NB4 (cell line): ENCODE results near the gene GALNT14.

ENCODE experiments used
- POLR2A ChIP-seq: IDR thresholded peaks from 2 replicates; pipeline ENCODE4 v1.6.1; 2011; ENCODE audit warnings: mild to moderate bottlenecking; ENCODE audit not compliant: insufficient read length; ENCODE audit errors: extremely low read depth
- TF ChIP-seq, protein P1 (sequence below): IDR thresholded peaks from one replicate; pipeline ENCODE4 v1.5.1; 2012; ENCODE audit warnings: low read depth, low read length

DNA sequence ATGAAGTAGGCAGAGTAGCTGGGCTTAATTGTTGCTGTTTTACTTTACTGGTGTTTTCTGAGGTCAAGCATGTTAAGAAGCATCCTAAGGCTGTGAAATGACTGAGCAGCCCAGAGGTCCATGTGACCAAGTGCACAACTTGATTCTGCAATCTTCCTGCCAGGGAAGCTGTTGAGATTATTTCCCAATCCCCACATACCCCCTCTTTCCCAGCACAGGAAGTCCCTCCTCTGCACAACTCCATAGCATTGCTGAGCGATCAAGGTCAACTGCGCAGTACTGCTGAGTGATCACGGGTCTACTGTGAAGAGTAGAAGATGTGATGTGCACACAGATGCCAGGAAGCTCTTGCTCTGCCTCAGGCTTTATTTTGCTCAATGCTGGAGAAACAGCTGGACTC, 105.8 kb downstream of the GALNT14 start:
- TF ChIP-seq, protein P1, sequence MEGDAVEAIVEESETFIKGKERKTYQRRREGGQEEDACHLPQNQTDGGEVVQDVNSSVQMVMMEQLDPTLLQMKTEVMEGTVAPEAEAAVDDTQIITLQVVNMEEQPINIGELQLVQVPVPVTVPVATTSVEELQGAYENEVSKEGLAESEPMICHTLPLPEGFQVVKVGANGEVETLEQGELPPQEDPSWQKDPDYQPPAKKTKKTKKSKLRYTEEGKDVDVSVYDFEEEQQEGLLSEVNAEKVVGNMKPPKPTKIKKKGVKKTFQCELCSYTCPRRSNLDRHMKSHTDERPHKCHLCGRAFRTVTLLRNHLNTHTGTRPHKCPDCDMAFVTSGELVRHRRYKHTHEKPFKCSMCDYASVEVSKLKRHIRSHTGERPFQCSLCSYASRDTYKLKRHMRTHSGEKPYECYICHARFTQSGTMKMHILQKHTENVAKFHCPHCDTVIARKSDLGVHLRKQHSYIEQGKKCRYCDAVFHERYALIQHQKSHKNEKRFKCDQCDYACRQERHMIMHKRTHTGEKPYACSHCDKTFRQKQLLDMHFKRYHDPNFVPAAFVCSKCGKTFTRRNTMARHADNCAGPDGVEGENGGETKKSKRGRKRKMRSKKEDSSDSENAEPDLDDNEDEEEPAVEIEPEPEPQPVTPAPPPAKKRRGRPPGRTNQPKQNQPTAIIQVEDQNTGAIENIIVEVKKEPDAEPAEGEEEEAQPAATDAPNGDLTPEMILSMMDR, result no peak
- TF ChIP-seq POLR2A, result no peak
